GM20000 (cell line): ENCODE data around the gene MEGF6.

Experiments
- DNase-seq: peaks from one replicate; pipeline ENCODE4 v3.0.0; 2012; ENCODE audit warnings: low spot score
- CTCF ChIP-seq: IDR thresholded peaks from 2 replicates; pipeline ENCODE4 v1.5.1; 2012; ENCODE audit warnings: mild to moderate bottlenecking, control low read depth; ENCODE audit errors: extremely low read depth, missing control alignments

The MEGF6 gene

DNA sequence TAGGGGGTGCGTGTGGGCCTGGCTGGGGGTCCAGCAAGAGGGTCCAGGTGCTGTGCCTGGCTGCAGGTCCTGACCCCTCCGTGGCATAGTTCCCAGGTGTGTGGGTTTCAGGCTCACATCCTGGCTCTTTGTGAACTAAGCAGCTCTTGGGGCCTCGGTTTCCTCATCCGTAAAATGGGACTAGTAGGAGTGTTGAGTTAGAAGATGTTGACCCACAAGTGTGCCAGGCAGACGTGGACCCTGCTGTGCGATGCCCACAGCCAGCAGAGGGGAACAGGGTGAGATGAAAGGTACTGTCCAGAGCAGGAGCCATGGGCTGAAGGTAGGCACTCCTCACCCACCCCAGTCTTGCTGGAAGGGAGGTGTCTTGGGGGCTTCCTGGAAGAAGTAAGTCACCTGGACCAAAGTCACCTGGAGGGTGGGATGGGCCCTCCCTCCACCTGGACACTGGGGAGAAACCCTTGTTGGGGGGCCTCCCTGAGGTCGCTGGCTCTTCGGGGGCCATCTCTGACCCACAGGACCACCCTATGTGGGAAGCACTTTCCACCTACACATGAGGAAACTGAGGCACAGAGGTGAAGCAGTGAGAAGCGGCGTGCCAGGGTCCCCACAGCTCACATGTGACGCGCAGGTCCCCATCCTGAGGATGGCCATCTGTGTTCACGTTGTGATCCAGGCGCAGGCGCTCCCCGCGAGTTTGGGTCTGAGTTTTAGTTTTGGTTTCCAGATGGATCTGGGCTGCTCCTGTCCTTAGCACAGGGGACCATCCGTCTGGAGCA, 155.4 kb downstream of the MEGF6 start:
- TF ChIP-seq CTCF: no peak
- no peak for DNase-seq

DNA sequence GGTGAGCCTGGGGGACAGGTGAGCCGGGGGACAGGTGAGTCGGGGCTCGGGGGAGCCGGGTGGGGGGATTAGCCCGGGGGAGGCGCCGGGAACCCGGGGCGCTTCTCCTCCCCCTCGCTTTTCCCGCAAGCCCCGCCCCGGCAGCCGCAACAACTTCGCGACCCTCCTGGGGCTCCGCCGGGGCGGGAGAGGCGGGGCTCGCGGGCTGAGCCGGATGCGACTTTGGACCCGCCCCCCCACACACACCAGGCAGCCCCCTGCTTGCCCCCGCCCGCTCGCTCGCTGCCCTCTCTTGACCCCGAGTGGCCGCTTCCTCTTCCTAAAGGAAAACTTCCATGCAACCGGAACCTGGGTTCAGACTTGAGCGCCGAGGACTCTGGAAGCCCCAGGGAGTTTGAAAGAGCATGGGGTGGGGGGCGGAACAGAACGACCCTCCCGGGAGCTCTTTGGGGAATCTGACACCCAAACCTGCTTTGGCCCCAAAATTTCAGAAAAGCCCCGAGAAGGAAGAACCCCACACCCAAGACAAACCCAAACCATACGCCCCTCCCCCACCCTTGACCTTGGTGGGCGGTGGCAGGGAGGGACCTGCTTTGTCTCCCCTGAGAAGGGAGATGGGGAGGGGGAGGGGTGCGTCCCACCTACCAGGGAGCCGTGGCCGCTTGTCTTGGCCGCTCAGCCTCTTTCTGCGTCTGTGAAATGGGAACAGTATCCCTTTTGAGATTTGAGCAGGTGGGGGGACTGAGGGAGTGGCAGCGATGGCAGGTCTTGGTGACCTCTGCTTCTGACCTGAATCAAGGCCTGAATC, 156.3 kb downstream of the MEGF6 start:
- DNase-seq: no peak
- no peak for TF ChIP-seq CTCF

- no peak for TF ChIP-seq CTCF
- DNase-seq: peak; percentile 62
Observed at GRCh38 chr1:3453891-3454810, 157.2 kb downstream of the MEGF6 start, which contains the start of gene ARHGEF16. Gene ARHGEF16, plus strand, starts transcription at chr1:3454665. Its CDS starts 8,420 bp downstream, at chr1:3463085.

DNA sequence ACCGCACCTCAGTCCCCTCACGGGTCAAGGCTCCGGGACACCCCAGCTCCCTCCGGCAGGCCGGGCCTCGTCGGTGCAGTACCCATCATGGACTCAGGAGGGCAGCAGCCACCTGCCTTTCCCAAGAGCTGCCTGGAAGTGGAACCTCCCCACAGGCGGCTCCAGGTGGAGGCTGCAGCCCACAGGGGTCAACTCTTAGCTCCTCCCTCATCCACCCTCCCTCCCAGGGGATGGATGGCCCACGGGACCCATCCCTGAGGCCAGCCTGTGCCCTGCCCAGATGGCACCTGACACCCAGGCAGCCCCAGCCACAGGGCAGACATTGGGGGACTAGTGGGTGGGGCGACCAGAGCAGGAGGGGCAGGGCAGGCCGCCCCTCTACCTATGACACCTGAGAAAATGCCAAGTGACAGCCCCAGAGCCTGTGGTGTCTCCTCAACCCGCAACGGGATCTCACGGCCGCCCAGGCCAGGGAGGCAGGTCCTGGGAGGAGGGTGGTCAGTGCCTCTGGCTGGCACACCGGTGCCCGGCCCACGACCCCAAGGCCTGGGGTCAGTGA, 158.0 kb downstream of the MEGF6 start:
- TF ChIP-seq CTCF: peak; percentile 87
- DNase-seq: peak; percentile 91

GRCh38 chr1:3452866-3453175, 158.5 kb downstream of the MEGF6 start:
- no peak for DNase-seq
- no peak for TF ChIP-seq CTCF

DNA sequence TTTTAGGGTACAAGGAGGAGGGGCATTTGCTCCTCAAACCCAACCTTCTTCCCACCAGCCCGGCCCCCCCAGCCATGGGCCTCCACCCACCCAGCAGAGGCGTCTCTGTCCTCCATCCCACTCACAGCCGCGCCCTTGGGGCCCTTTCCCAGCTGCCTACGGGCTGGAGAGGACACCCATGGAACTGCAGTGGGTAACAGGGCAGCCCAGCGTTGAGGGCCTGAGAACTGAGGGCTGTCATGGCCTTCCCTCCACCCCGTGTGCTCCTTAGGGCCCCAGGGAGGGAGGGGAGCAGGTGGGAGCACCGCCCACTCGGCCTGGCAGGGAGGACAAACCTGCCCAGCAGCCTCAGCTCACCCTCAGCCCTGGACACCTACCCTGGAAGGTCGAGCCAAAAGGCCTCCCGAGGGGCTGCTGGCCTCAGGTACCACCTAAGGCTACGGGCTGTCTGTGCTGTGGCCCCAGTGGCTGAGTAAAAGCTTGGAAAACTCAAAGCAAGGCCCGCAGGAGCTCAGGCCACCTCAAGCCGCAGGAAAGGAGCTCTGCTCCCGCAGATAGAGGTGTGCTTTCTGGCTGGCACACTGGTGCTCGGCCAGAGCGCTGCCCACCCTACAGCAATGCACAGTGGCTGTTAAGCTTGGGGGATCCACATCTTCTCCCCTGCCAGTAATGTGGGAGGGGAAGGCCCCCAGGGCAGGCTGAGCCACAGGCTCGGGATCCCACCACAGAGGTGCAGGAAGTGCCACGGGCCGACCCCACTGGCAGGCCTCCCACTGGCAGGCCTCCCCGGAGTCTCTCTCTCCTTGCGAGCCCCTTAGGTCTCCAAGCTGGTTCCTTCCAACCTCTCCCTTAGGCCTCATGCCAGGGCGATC, 159.1 kb downstream of the MEGF6 start:
- no peak for DNase-seq
- no peak for TF ChIP-seq CTCF
